Measurements from ENCODE around the gene ECT2L. TPM values are rescaled to one million over a fixed set of nuclear protein-coding genes. Genes with fewer than 3 reads are reported as not detected.

ECT2L gene
- total and polyA plus RNA-seq, 2 of the 13 experiments (the other 11 are each of a cell fraction or from before 2014, with no cell fraction given), result 0.12 TPM; not detected in 1

GRCh38 chr6:138814179-138814834 is 18.4 kb downstream of the ECT2L start (continued):
- TF ChIP-seq ZBTB21 (CRISPR knock-in tag; IDR thresholded peaks at IDR 0.05) (0 out of 2 replicates have a peak, but pooled peaks have one; percentile 48), ZFAT (CRISPR knock-in tag; conservative IDR thresholded peaks at IDR 0.05) (no peak), ZNF781 (CRISPR knock-in tag; IDR thresholded peaks at IDR 0.05; ENCODE audit: borderline replicate concordance, not compliant biosample characterization) (no peak), PCBP1 (IDR thresholded peaks at IDR 0.05; ENCODE audit: borderline replicate concordance, low read depth, low read length) (no peak), ZNF205 (CRISPR knock-in tag; IDR thresholded peaks at IDR 0.05) (0 out of 2 replicates have a peak, but pooled peaks have one; percentile 72), GPN1 (CRISPR knock-in tag; IDR thresholded peaks at IDR 0.05; ENCODE audit: borderline replicate concordance) (no peak), KLF9 (CRISPR knock-in tag; IDR thresholded peaks at IDR 0.05; ENCODE audit: low read depth) (no peak), IKZF1 (IDR thresholded peaks at IDR 0.05) (no peak), ZKSCAN8 (CRISPR knock-in tag; IDR thresholded peaks at IDR 0.05; ENCODE audit: borderline replicate concordance) (no peak), FOXC1 (CRISPR knock-in tag; IDR thresholded peaks at IDR 0.05; ENCODE audit: borderline replicate concordance) (no peak), XRCC5 (optimal IDR thresholded peaks at IDR 0.05; ENCODE audit: low read length) (no peak), HDAC6 (IDR thresholded peaks at IDR 0.05; ENCODE audit: low read depth, low read length) (no peak), TBP (CRISPR knock-in tag; IDR thresholded peaks at IDR 0.05) (no peak), ZNF800 (CRISPR knock-in tag; IDR thresholded peaks at IDR 0.05) (no peak), ZNF609 (CRISPR knock-in tag; IDR thresholded peaks at IDR 0.05; ENCODE audit: borderline replicate concordance) (peak; percentile 85), HIC2 (CRISPR knock-in tag; IDR thresholded peaks at IDR 0.05; ENCODE audit: low read depth) (no peak), ZBTB7A (CRISPR knock-in tag; IDR thresholded peaks at IDR 0.05) (no peak), ZFP90 (CRISPR knock-in tag; IDR thresholded peaks at IDR 0.05; ENCODE audit: borderline replicate concordance) (0 out of 2 replicates have a peak, but pooled peaks have one; percentile 55), GABPB1 (CRISPR knock-in tag; IDR thresholded peaks at IDR 0.05) (no peak)
